ENCODE measurements around the gene C3orf38.
A peak's percentile ranks its signal among the peaks of the same experiment; 100 is the strongest.
"Not testable (repeated sequence)": the region's sequence is repeated elsewhere in the genome, so short reads cannot be mapped to it uniquely, and the experiment has no call there.

Gene C3orf38

GRCh38 chr3:88149509-88150362 is at the start of gene C3orf38:
TSS of gene C3orf38 (plus strand) at chr3:88149959. CDS start at chr3:88150053, 94 bp downstream.
- peak; percentile 98 for DNase-seq

DNA sequence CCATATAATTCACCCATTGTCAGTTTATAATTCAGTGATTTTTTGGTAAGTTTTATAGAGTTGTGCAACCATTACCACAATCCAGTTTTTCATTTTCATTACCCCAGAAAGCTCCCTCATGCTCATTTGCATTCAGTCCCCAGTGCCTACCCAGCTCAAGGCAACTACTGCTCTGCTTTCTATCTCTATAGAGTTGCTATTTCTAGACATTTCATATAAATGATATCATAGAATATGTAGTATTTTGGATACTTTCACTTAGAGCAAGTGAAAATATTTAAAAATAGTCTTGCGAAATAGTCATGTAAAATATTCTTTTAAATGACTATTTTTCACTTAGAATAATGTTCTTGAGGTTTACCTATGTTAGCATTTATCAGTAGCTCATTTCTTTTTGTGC is 48.6 kb upstream of the C3orf38 start:
- DNase-seq: no peak

GRCh38 chr3:88105325-88105724 is 44.4 kb upstream of the C3orf38 start:
- no peak for DNase-seq

DNA sequence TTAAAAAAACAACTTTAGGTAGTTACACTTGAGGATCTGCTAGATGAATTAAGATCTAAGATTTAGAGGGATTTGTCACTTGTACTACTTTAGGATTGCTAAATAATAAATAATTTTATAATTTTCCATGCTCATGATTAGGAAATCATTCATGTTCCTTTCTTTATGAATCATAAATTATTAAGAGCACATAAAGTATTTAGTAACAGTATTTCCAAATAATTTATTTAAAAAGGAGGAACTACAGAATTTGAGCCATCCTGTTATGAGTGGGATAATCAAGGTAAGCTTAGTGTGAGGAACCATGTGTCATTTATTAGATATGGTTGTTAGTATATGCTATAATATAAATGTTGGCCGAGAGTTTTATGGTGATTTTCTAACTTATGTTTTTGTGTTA is 37.5 kb upstream of the C3orf38 start:
- no peak for DNase-seq

GRCh38 chr3:88113311-88114162 is 36.2 kb upstream of the C3orf38 start:
- DNase-seq: peak; percentile 45

- DNase-seq: no peak
Observed at GRCh38 chr3:88114878-88115549, 34.7 kb upstream of the C3orf38 start.

GRCh38 chr3:88117683-88118082 is 32.1 kb upstream of the C3orf38 start:
- DNase-seq: no peak

- not testable (repeated sequence) for DNase-seq
Observed at GRCh38 chr3:88118603-88119002, 31.2 kb upstream of the C3orf38 start.

- no peak for DNase-seq
Observed at GRCh38 chr3:88123526-88123925, 26.2 kb upstream of the C3orf38 start.

GRCh38 chr3:88131695-88132094 is 18.1 kb upstream of the C3orf38 start:
- no peak for DNase-seq

DNA sequence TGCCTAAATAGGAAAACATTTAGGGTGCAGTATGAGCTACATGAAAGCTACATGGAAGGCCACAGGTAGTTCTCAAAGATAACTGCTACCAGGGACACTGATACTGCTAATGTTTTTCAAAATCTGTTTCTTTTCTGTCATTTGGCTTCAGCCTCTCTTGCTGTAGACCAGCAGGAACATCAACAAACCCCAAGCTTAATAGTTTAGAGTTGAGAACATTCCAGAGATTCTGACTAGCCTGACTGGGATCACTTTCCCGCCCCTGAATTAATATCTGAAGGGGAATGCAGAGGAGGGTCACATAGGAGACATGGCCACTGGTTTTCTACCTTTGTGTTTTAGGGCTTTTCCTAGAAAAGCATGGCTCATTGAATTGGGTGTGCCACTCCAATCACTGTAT is 16.9 kb upstream of the C3orf38 start:
- DNase-seq: no peak

DNA sequence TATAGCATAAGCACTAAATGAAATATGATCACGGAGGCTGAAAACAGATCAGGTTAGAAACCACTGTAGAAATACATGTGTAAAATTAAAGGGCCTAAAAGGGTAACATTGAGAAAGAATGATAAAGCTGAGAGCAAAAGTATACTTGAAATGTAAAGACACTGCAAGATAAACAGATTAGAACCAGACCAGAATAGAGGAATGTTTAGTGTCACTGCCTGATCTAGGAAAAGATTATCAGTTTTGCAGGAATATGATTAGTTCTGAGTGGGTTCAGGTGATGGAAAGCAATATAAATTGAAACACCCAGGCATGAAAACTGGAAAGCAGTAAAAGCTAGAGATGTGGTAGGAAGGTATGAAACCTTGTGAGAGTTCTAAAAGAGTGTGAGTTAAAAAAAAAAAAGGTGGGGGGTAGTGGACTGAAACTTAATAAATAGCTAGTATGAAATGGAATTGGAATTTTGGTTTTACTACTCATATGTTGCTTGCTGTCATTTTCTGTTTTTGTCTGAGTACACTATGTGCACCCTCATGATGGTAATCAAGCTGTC is 16.0 kb upstream of the C3orf38 start:
- no peak for DNase-seq

DNA sequence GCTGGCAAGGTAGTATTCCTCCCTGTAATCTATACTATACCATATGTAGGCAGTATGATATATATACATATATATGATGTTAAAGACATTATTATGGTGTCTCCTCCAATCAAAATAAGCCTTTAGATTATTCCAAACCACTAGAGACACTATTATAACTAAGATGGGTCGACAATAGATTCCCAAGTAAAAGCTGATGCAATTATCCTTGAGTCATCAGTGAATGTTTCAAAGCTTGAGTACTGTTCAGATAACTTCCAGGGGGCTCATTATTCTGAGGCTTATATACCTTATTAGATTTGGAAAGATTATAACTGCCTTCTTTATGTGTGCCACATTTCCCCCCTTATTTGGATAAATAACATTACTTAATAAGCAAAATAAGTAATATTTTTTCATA is 11.9 kb upstream of the C3orf38 start:
- DNase-seq: no peak

- DNase-seq: no peak
Observed at GRCh38 chr3:88141458-88142083, 8.2 kb upstream of the C3orf38 start.

GRCh38 chr3:88142094-88142624 is 7.6 kb upstream of the C3orf38 start:
- no peak for DNase-seq

DNA sequence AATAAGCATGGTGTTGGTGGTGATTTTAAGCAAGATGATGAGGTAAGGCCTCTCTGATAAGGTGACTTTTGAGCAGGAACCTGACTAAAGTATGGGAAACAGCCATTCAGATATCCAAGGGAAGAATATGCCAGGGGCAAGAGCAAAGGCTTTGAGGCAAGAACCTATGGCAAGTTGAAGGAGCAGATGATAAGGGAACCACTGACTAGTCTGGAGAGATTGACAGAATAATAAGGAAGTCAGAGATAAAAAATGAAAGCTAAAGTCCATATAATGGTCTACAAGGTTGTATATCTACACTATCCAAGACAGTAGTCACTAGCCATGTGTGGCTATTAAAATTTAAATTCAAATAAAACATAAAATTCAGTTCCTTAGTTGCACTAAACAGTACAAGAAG is 2.5 kb upstream of the C3orf38 start:
- DNase-seq: no peak

DNA sequence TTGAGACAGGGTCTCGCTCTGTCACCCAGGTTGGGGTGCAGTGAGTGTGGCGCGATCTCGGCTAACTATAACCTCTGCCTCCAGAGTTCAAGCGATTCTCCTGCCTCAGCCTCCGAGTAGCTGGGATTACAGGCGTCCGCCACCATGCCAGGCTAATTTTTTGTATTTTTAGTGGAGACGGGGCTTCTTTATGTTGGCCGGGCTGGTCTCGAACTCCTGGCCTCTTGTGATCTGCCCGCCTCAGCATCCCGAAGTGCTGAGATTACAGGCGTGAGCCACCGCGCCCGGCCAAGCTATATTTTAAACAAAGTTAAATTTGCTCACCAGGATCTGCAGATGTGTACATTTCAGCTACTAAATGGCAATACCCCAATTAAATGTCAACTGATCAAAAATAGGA is 1.1 kb upstream of the C3orf38 start:
- no peak for DNase-seq

- no peak for DNase-seq
Observed at GRCh38 chr3:88149101-88149508, 654 bp upstream of the C3orf38 start.

DNA sequence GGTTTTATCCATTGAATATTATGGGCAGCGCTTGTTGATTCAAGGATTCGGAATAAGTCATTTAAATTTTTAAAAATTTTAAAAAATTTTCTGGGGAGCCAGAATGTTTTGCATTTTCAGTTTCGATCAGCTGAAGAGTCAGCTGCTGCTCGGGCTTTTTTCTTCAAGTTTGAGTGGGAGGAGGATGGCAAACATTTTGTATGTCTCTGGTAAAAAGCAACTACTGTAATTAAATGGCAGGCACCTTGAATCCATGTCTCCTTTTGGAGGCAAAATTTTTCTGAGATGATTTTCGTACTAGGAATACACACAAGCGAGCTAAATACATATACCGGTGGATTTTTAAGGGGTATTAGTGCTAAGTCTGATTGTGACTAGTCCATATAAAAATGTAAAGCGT is 612 bp downstream of the C3orf38 start:
- DNase-seq: no peak

GRCh38 chr3:88150806-88151205 is 1.0 kb downstream of the C3orf38 start:
- no peak for DNase-seq

DNA sequence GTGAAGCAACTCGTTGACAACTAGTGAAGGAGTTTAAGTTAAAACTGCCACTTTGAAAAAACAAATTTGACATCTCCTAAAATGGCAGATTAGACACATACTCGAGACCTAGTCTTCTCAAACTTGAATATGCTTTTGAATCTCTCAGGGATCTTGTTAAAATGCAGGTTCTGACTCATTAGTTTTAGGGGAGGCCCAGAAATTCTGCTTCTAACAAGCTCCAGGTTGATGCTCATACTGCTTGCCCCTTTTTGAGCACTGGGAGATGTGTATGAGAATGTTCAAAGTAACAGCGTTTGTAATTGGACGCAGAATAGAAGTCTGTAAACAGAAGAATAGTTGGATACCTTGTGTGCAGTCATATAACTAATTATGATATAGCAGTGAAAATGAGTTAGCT is 1.6 kb downstream of the C3orf38 start:
- DNase-seq: no peak

- no peak for DNase-seq
Observed at GRCh38 chr3:88152841-88153240, 3.1 kb downstream of the C3orf38 start.

Data from retina (tissue), 1 donor.